ENCODE data around the gene PSAT1.

The PSAT1 gene

DNA sequence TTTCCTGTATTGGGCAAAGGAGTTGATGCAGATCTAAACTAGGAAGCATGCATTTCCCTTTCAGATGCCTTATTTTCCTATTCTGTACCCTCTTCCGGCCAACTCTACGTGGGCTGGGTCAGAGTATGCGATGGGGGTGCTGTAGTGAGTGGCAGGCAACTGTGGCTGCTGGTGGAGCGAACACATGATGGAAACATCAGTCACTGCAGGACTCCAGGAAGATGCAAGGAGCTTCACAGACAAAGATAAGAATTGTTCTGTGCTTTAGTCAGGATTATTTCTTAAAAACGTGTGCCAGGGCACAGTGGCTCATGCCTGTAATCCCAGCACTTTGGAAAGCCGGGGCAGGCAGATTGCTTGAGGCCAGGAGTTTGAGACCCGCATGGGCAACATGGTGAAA lies 75.1 kb downstream of the PSAT1 start:
- 50% methylated on average over 4 of the region's 7 CpGs for WGBS (ENCODE audit: insufficient coverage)
- H3K27ac ChIP-seq (ENCODE audit: insufficient read depth in 1 of 2, low read depth in 1 of 2, low read length in 2 of 2, poor library complexity in 1 of 2, severe bottlenecking in 2 of 2): no peak overlapping the region
- CTCF ChIA-PET: interaction anchor here (1.3 to 2.6 kb wide), 2 partner anchors 8 to 9 kb away, joined by 3 to 13 read pairs; no protein-coding TSS in a partner anchor

More for the DNA sequence above, 75.1 kb downstream of the PSAT1 start:
- H3K4me3 ChIP-seq (ENCODE audit: control insufficient read depth in 1 of 7, extremely low read depth in 1 of 7, insufficient read depth in 4 of 7, low read depth in 2 of 7, low read length in 6 of 7): peak overlapping the region in 1 of 7 experiments; percentile 10
- POLR2A ChIA-PET: no interaction called here
- H3K36me3 ChIP-seq (ENCODE audit: control insufficient read depth in 4 of 4, insufficient read depth in 4 of 4, low read length in 3 of 4): no peaks in the 10 kb centered on the region
- peaks cover 0 to 12% (median 7%) of the 10 kb centered on the region in 4 experiments for H3K4me1 ChIP-seq (ENCODE audit: control extremely low read depth in 1 of 4, control insufficient read depth in 4 of 4, insufficient read depth in 4 of 4, low read length in 3 of 4)
- H3K27me3 ChIP-seq (replicated peaks in 2 of 5; ENCODE audit: control insufficient read depth in 4 of 5, insufficient read depth in 5 of 5, low read length in 4 of 5): peaks cover 0 to 38% (median 7%) of the 10 kb centered on the region in 5 experiments
- H3K9me3 ChIP-seq (ENCODE audit: control extremely low read depth in 1 of 5, control insufficient read depth in 4 of 5, insufficient read depth in 2 of 5, low read depth in 1 of 5, low read length in 4 of 5): no peaks in the 10 kb centered on the region
- DNase-seq: peak in 2 of 3 donors; percentile 36 to 38
